PC-3 (cell line): ENCODE results near the gene STARD3. TPM values are rescaled to one million over a fixed set of nuclear protein-coding genes. Genes with fewer than 3 reads are reported as not detected.

Source experiments
- ATAC-seq: fragments of 200-7000 bp; cut with Tn5 transposase; 2 replicates; pipeline ENCODE4 v1.9.1; 2020; ENCODE audit warnings: mild to moderate bottlenecking, moderate library complexity
- BruUV-seq: library from RNA; stranded (reverse); fragments of 400-500 nt; replicated peaks from 2 replicates; lab custom pipeline; 2021; lab: Mats Ljungman, UMichigan
- CTCF ChIA-PET: fragments of 300-600 bp; sonication (Branson Sonifier 250); formaldehyde crosslinking; loops from one replicate; lab custom pipeline; 2022; ENCODE audit warnings: antibody characterized with exemption; lab: Charles Lee
- POLR2A ChIA-PET: fragments of 300-600 bp; sonication (Branson Sonifier 250); formaldehyde crosslinking; loops from one replicate; lab custom pipeline; 2022; ENCODE audit warnings: antibody characterized with exemption; ENCODE audit not compliant: unreplicated experiment; lab: Charles Lee
- DNase-seq: peaks from one replicate; pipeline ENCODE4 v3.0.0-alpha.2; 2015
- H2AFZ ChIP-seq: fragments of 300-600 bp; sonication (generic); 2 replicates; pipeline ENCODE4 v1.6.0; 2016; ENCODE audit warnings: antibody characterized with exemption, low read length
- H3F3A ChIP-seq: fragments of 300-600 bp; sonication (generic); one replicate; pipeline ENCODE4 v1.6.0; 2017; ENCODE audit warnings: antibody characterized with exemption, low read length, control low read depth, mild to moderate bottlenecking; ENCODE audit not compliant: unreplicated experiment
- H3K27ac ChIP-seq: fragments of 300-600 bp; sonication (generic); 2 replicates; pipeline ENCODE4 v1.5.1; 2016; ENCODE audit warnings: mild to moderate bottlenecking, low read length
- H3K27me3 ChIP-seq: fragments of 300-600 bp; sonication (generic); 2 replicates; pipeline ENCODE4 v1.6.1; 2016; ENCODE audit warnings: low read length, mixed read lengths
- H3K36me3 ChIP-seq: fragments of 300-600 bp; sonication (generic); 2 replicates; pipeline ENCODE4 v1.6.1; 2016; ENCODE audit warnings: low read depth, mixed run types, low read length, mixed read lengths
- H3K4me1 ChIP-seq: fragments of 300-600 bp; sonication (generic); 2 replicates; pipeline ENCODE4 v1.5.1; 2016; ENCODE audit warnings: low read length; ENCODE audit not compliant: insufficient read depth
- H3K4me2 ChIP-seq: fragments of 300-600 bp; sonication (generic); 2 replicates; pipeline ENCODE4 v1.6.0; 2016; ENCODE audit warnings: low read length
- H3K4me3 ChIP-seq: fragments of 300-600 bp; sonication (generic); 2 replicates; pipeline ENCODE4 v1.5.1; 2016; ENCODE audit warnings: mild to moderate bottlenecking, low read length, mixed read lengths
- H3K79me2 ChIP-seq: fragments of 300-600 bp; sonication (generic); 2 replicates; pipeline ENCODE4 v1.6.1; 2017; ENCODE audit warnings: low read length, mixed read lengths
- H3K9ac ChIP-seq: fragments of 300-600 bp; sonication (generic); 2 replicates; pipeline ENCODE4 v1.6.0; 2016; ENCODE audit warnings: mild to moderate bottlenecking, low read length
- H3K9me2 ChIP-seq: fragments of 300-600 bp; sonication (generic); replicated peaks from 2 replicates; pipeline ENCODE4 v1.6.1; 2016; ENCODE audit warnings: mixed run types, low read length, mixed read lengths
- H3K9me3 ChIP-seq: fragments of 300-600 bp; sonication (generic); 2 replicates; pipeline ENCODE4 v1.6.1; 2016; ENCODE audit warnings: low read length, mixed read lengths
- H4K20me1 ChIP-seq: fragments of 300-600 bp; sonication (generic); 2 replicates; pipeline ENCODE4 v1.6.1; 2016; ENCODE audit warnings: low read length, mixed read lengths
- CTCF ChIP-seq: fragments of 300-600 bp; sonication (generic); conservative IDR thresholded peaks from 2 replicates; pipeline ENCODE4 v1.5.1; 2017; ENCODE audit warnings: antibody characterized with exemption, low read depth, mild to moderate bottlenecking, low read length
- EZH2 ChIP-seq: fragments of 300-600 bp; sonication (generic); IDR thresholded peaks from one replicate; pipeline ENCODE4 v1.6.1; 2017; ENCODE audit warnings: antibody characterized with exemption, mild to moderate bottlenecking, low read length; ENCODE audit not compliant: unreplicated experiment
- EZH2phosphoT487 ChIP-seq: fragments of 300-600 bp; sonication (generic); IDR thresholded peaks from 2 replicates; pipeline ENCODE4 v1.6.1; 2018; ENCODE audit warnings: mild to moderate bottlenecking, antibody characterized with exemption, low read length, borderline replicate concordance
- intact Hi-C: fragments of 100-400 bp; cut with micrococcal nuclease; formaldehyde crosslinking; loops from 2 replicates; pipeline ENCODE4 v1.9.0; 2023
- total RNA-seq: library from RNA; depleted of rRNA; stranded (reverse); fragments of >200 nt; gene quantifications from 2 replicates; pipeline ENCODE4 v1.2.3, GENCODE V29; 2014

STARD3 gene
- total RNA-seq, 1 experiment from 2014 or later = 30.5 TPM

GRCh38 chr17:39611401-39612112 is 25.4 kb upstream of the STARD3 start:
- no peaks in the 10 kb centered on the region for H3K79me2 ChIP-seq
- H3K4me2 ChIP-seq = no peak overlapping the region
- H3K27me3 ChIP-seq = peaks cover 10% of the 10 kb centered on the region
- no peak for ATAC-seq
- no peaks in the 10 kb centered on the region for H4K20me1 ChIP-seq
- intact Hi-C loops = no loop called here
- no peak overlapping the region for H3K9ac ChIP-seq
- ChIA-PET CTCF (no interaction called here), POLR2A (no interaction called here)
- no peak overlapping the region for H3K4me3 ChIP-seq
- no peak overlapping the region for H3K27ac ChIP-seq
- no TSS peak for BruUV-seq
- no peak for DNase-seq
- no peak for TF ChIP-seq EZH2phosphoT487
- TF ChIP-seq CTCF = no peak
- TF ChIP-seq EZH2 = no peak
- H3K9me2 ChIP-seq = no peaks in the 10 kb centered on the region
- H3K4me1 ChIP-seq = no peaks in the 10 kb centered on the region
- no peaks in the 10 kb centered on the region for H3F3A ChIP-seq
- H2AFZ ChIP-seq = no peak overlapping the region
- no peaks in the 10 kb centered on the region for H3K9me3 ChIP-seq
- H3K36me3 ChIP-seq = no peaks in the 10 kb centered on the region

GRCh38 chr17:39612291-39612894 is 24.6 kb upstream of the STARD3 start:
- CTCF ChIA-PET = no interaction called here
- H3K9me3 ChIP-seq = no peaks in the 10 kb centered on the region
- no peaks in the 10 kb centered on the region for H3K36me3 ChIP-seq
- H3K27ac ChIP-seq = no peak overlapping the region
- H3K79me2 ChIP-seq = no peaks in the 10 kb centered on the region
- no peak overlapping the region for H2AFZ ChIP-seq
- no peak for DNase-seq
- no peak overlapping the region for H3K4me2 ChIP-seq
- intact Hi-C loops = no loop called here
- no peak for ATAC-seq
- peaks cover 1% of the 10 kb centered on the region for H3K27me3 ChIP-seq
- BruUV-seq = no TSS peak
- no peaks in the 10 kb centered on the region for H3K9me2 ChIP-seq
- POLR2A ChIA-PET = no interaction called here
- H4K20me1 ChIP-seq = no peaks in the 10 kb centered on the region
- no peaks in the 10 kb centered on the region for H3K4me1 ChIP-seq
- no peak overlapping the region for H3K9ac ChIP-seq
- no peak overlapping the region for H3K4me3 ChIP-seq
- no peaks in the 10 kb centered on the region for H3F3A ChIP-seq
- no peak for TF ChIP-seq EZH2
- TF ChIP-seq EZH2phosphoT487 = no peak
- no peak for TF ChIP-seq CTCF

GRCh38 chr17:39612935-39613464 is 23.9 kb upstream of the STARD3 start:
- H3K27ac ChIP-seq = no peak overlapping the region
- BruUV-seq = no TSS peak
- H3F3A ChIP-seq = no peaks in the 10 kb centered on the region
- no peak overlapping the region for H3K4me2 ChIP-seq
- DNase-seq = no peak
- no peaks in the 10 kb centered on the region for H3K4me1 ChIP-seq
- no peaks in the 10 kb centered on the region for H3K9me3 ChIP-seq
- POLR2A ChIA-PET = no interaction called here
- H3K9ac ChIP-seq = no peak overlapping the region
- H3K79me2 ChIP-seq = no peaks in the 10 kb centered on the region
- CTCF ChIA-PET = no interaction called here
- no peak for ATAC-seq
- intact Hi-C loops = no loop called here
- no peaks in the 10 kb centered on the region for H4K20me1 ChIP-seq
- H2AFZ ChIP-seq = no peak overlapping the region
- H3K4me3 ChIP-seq = no peak overlapping the region
- no peaks in the 10 kb centered on the region for H3K36me3 ChIP-seq
- no peaks in the 10 kb centered on the region for H3K27me3 ChIP-seq
- no peaks in the 10 kb centered on the region for H3K9me2 ChIP-seq
- no peak for TF ChIP-seq EZH2phosphoT487
